Left colon (tissue), 2 donors: ENCODE results near the gene RPL22. TPM values are rescaled to one million over a fixed set of nuclear protein-coding genes. Genes with fewer than 3 reads are reported as not detected.

ENCODE experiments used
- ATAC-seq: fragments of 200-7000 bp; cut with Tn5 transposase; one replicate; pipeline ENCODE4 v1.9.1; 2020; ENCODE audit warnings: mild to moderate bottlenecking, moderate library complexity
- DNase-seq, 2 donors: peaks; one replicate each; pipeline ENCODE4 v3.0.0-alpha.2; 2020
- intact Hi-C, 2 donors: fragments of 100-400 bp; cut with DNase I in 1 of 2; cut with micrococcal nuclease in 1 of 2; formaldehyde crosslinking; loops; one replicate each; pipeline versions ENCODE4 v1.11.2 to v1.14.0; 2022; cut with DNase I, micrococcal nuclease
- total RNA-seq, 2 donors: library from RNA; stranded (reverse); fragmentation: NEBNext Ultra II Directional; extraction: Animal tissue kit (Norgen Biotek cat#: 25700); gene quantifications; one replicate each; pipeline ENCODE4 v1.2.1, GENCODE V29; 2021
- donor health status: DM: no; HTN: no; CAD: no.
- donor health status: DM: yes; HTN: yes; CAD: no.

RPL22 gene
- total RNA-seq, 2 donors from 2014 or later: 297 to 352 TPM

GRCh38 chr1:6180707-6181311, 18.6 kb downstream of the RPL22 start:
- intact Hi-C loops: no loop called here
- ATAC-seq (no peak), DNase-seq (no peak)

- ATAC-seq (no peak), DNase-seq (no peak)
- intact Hi-C loops: no loop called here
Observed at GRCh38 chr1:6180268-6180706, 19.1 kb downstream of the RPL22 start, which contains the start of gene CHD5. Gene CHD5, minus strand, starts transcription at chr1:6180321. Its CDS starts 298 bp downstream, at chr1:6180023.

GRCh38 chr1:6179564-6180175, 19.7 kb downstream of the RPL22 start:
- intact Hi-C loops: no loop called here
- DNase-seq (no peak), ATAC-seq (no peak)

- DNase-seq: no peak
- intact Hi-C loops: no loop called here
- ATAC-seq: no peak
Observed at GRCh38 chr1:6178751-6179563, 20.4 kb downstream of the RPL22 start.

GRCh38 chr1:6177681-6178380, 21.6 kb downstream of the RPL22 start:
- intact Hi-C loops: no loop called here
- DNase-seq (no peak), ATAC-seq (no peak)

- intact Hi-C loops: no loop called here
- DNase-seq (no peak), ATAC-seq (no peak)
Observed at GRCh38 chr1:6176779-6177178, 22.6 kb downstream of the RPL22 start.

GRCh38 chr1:6175411-6175828, 24.0 kb downstream of the RPL22 start:
- no peak for DNase-seq
- ATAC-seq: no peak
- intact Hi-C loops: no loop called here

- intact Hi-C loops: no loop called here
- no peak for DNase-seq
- ATAC-seq: no peak
Observed at GRCh38 chr1:6174621-6175410, 24.6 kb downstream of the RPL22 start.

GRCh38 chr1:6172549-6172948, 26.8 kb downstream of the RPL22 start:
- ATAC-seq (no peak), DNase-seq (no peak)
- intact Hi-C loops: no loop called here

GRCh38 chr1:6171548-6172124, 27.8 kb downstream of the RPL22 start:
- intact Hi-C loops: no loop called here
- ATAC-seq: no peak
- no peak for DNase-seq

- DNase-seq: no peak
- intact Hi-C loops: no loop called here
Observed at GRCh38 chr1:6170742-6171201, 28.6 kb downstream of the RPL22 start.

GRCh38 chr1:6170116-6170741, 29.2 kb downstream of the RPL22 start:
- no peak for DNase-seq
- no peak for ATAC-seq
- intact Hi-C loops: no loop called here

More at GRCh38 chr1:6170742-6171201, 28.6 kb downstream of the RPL22 start:
- no peak for ATAC-seq

GRCh38 chr1:6168947-6169586, 30.3 kb downstream of the RPL22 start:
- intact Hi-C loops: no loop called here
- no peak for ATAC-seq

GRCh38 chr1:6167391-6168303, 31.7 kb downstream of the RPL22 start:
- ATAC-seq: no peak
- intact Hi-C loops: no loop called here

More at GRCh38 chr1:6168947-6169586, 30.3 kb downstream of the RPL22 start:
- DNase-seq: no peak

GRCh38 chr1:6166655-6167390, 32.6 kb downstream of the RPL22 start:
- intact Hi-C loops: no loop called here
- DNase-seq: no peak
- no peak for ATAC-seq

More at GRCh38 chr1:6167391-6168303, 31.7 kb downstream of the RPL22 start:
- no peak for DNase-seq
